HFFc6 (cell line): Measurements from ENCODE around the gene PMVK. TPM values are rescaled to one million over a fixed set of nuclear protein-coding genes. Genes with fewer than 3 reads are reported as not detected.

Experiments
- DNase-seq: peaks from one replicate; pipeline ENCODE4 v3.0.0-alpha.2; 2018
- H3K27ac Mint-ChIP-seq: 2 replicates; pipeline ENCODE4 v1.8.0; 2020; ENCODE audit warnings: mild to moderate bottlenecking, mixed read lengths
- H3K27me3 Mint-ChIP-seq: 2 replicates; pipeline ENCODE4 v1.8.0; 2021; ENCODE audit warnings: mild to moderate bottlenecking, moderate library complexity, mixed read lengths; ENCODE audit not compliant: insufficient read depth
- H3K36me3 Mint-ChIP-seq: 2 replicates; pipeline ENCODE4 v1.8.0; 2021; ENCODE audit warnings: low read depth, mixed read lengths
- H3K4me1 Mint-ChIP-seq: 2 replicates; pipeline ENCODE4 v1.8.0; 2020; ENCODE audit warnings: low read depth, mixed read lengths
- H3K4me3 Mint-ChIP-seq: 2 replicates; pipeline ENCODE4 v1.8.0; 2020; ENCODE audit warnings: mild to moderate bottlenecking, moderate library complexity, mixed read lengths
- H3K9me3 Mint-ChIP-seq: 2 replicates; pipeline ENCODE4 v1.8.0; 2020; ENCODE audit warnings: mild to moderate bottlenecking, mixed read lengths
- CTCF ChIP-seq: fragments of 200-600 bp; sonication (generic); IDR thresholded peaks from 2 replicates; pipeline ENCODE4 v1.5.0; 2021; ENCODE audit warnings: antibody characterized with exemption, mild to moderate bottlenecking
- total RNA-seq, 6 experiments: library from RNA; stranded (reverse); fragmentation: NEBNext Ultra II Directional; extraction: Animal tissue kit (Norgen Biotek cat#: 25700); gene quantifications; 2 replicates in 1 of 6; 3 replicates in 5 of 6; pipeline ENCODE4 v1.2.3, GENCODE V29; 2021

PMVK gene
- total RNA-seq, 6 experiments from 2014 or later: 29.1 to 33.4 (median 32.5) TPM

- no peak for DNase-seq
- H3K4me1 Mint-ChIP-seq: no peaks in the 10 kb centered on the region
- peaks cover 3% of the 10 kb centered on the region; the same call in 1 of the 2 replicates for H3K27me3 Mint-ChIP-seq
- no peaks in the 10 kb centered on the region for H3K9me3 Mint-ChIP-seq
- no peak overlapping the region for H3K4me3 Mint-ChIP-seq
- TF ChIP-seq CTCF: no peak
- H3K36me3 Mint-ChIP-seq: no peaks in the 10 kb centered on the region
- H3K27ac Mint-ChIP-seq: no peak overlapping the region
Measured at GRCh38 chr1:154944401-154945159, 8.1 kb upstream of the PMVK start.

GRCh38 chr1:154943649-154944400, 7.3 kb upstream of the PMVK start:
- Mint-ChIP-seq H3K4me3 (no peak overlapping the region), H3K36me3 (no peaks in the 10 kb centered on the region)
- peak; percentile 84 for TF ChIP-seq CTCF

DNA sequence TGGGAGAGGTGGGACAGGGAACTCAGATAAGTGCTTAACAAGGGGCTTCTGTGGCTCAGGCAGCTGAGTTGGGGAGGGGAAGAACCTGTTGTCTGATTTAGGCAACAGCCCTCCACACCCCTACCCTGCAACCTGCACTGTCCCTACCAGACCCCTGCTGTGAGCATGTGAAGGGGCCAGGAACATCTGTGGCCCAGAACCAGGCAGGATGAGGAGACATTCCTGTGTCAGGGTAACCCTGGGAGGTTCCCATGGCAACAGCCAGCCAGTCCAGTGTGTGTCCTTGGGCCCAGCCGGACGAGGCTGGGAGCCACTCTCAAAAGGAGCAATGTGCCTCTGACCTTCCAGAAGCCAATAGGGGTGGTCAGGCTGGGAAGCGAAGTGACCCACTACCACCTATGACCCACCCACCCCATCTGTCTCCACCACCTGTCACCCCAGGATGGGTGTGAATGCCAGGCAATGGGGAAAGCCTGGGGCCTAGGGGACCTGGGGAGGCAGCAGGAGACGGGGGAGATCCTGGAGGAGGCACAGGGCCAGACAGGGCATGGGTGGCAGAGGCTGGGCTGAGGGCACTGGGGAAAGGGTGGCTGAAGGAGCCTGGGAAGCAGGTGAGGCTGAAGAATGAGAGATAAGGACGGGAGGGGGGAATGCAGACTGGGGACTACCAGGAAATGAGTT, 5.0 kb upstream of the PMVK start:
- no peak overlapping the region; the same call in 1 of the 2 replicates for H3K27ac Mint-ChIP-seq
- no peaks in the 10 kb centered on the region for H3K36me3 Mint-ChIP-seq
- H3K4me3 Mint-ChIP-seq: no peak overlapping the region
- peak; percentile 34 for DNase-seq
- no peak for TF ChIP-seq CTCF
- no peaks in the 10 kb centered on the region for H3K9me3 Mint-ChIP-seq
- H3K27me3 Mint-ChIP-seq: no peaks in the 10 kb centered on the region; the same call in 1 of the 2 replicates
- H3K4me1 Mint-ChIP-seq: peaks cover 21% of the 10 kb centered on the region

More at GRCh38 chr1:154943649-154944400, 7.3 kb upstream of the PMVK start:
- Mint-ChIP-seq H3K27me3 (peaks cover 3% of the 10 kb centered on the region; the same call in 1 of the 2 replicates), H3K4me1 (peaks cover 5% of the 10 kb centered on the region), H3K9me3 (no peaks in the 10 kb centered on the region), H3K27ac (no peak overlapping the region)
- no peak for DNase-seq

- H3K9me3 Mint-ChIP-seq: no peaks in the 10 kb centered on the region
- TF ChIP-seq CTCF: no peak
- no peak for DNase-seq
- no peak overlapping the region for H3K4me3 Mint-ChIP-seq
- H3K27ac Mint-ChIP-seq: no peak overlapping the region
- H3K4me1 Mint-ChIP-seq: peaks cover 25% of the 10 kb centered on the region
- no peaks in the 10 kb centered on the region; the same call in 1 of the 2 replicates for H3K27me3 Mint-ChIP-seq
- H3K36me3 Mint-ChIP-seq: no peaks in the 10 kb centered on the region
Measured at GRCh38 chr1:154940651-154941194, 4.2 kb upstream of the PMVK start.

DNA sequence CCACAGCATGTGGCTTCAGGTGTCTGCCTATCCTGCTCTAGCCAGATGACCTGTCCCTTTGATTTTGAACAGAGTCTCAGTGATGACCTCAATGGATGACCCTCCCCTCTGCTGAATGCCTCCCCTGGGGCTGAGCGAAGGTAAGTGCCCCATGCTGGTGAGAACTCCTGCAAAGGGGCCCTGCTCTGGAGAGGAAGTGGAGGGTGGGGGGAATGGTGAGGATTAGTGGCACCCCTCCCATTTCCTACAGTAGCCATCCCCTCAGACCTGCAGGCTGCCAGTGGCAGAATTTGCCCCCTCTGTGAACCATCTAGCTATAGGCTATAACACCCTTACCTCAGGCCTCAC, 3.7 kb upstream of the PMVK start:
- Mint-ChIP-seq H3K9me3 (no peaks in the 10 kb centered on the region), H3K36me3 (no peaks in the 10 kb centered on the region), H3K4me3 (no peak overlapping the region), H3K4me1 (peaks cover 25% of the 10 kb centered on the region), H3K27ac (no peak overlapping the region), H3K27me3 (no peaks in the 10 kb centered on the region; the same call in 1 of the 2 replicates)
- DNase-seq: no peak
- no peak for TF ChIP-seq CTCF
